GM12878 (cell line): ENCODE data around the gene HDDC3.

ENCODE experiments used
- BACH1 ChIP-seq: fragments of 450-650 bp; IDR thresholded peaks from 2 replicates; pipeline ENCODE4 v1.6.1; 2017; ENCODE audit warnings: mild to moderate bottlenecking, borderline replicate concordance
- CEBPB ChIP-seq, 2 experiments: fragments of 150-350 bp in 1 of 2; IDR thresholded peaks; 2 replicates each; pipeline ENCODE4 v1.6.1; 2012 to 2014; ENCODE audit warnings: low read depth in 2 of 2, low read length in 2 of 2, borderline replicate concordance in 1 of 2, inconsistent platforms in 1 of 2
- EP300 ChIP-seq, 2 experiments: fragments of 150-350 bp in 1 of 2; IDR thresholded peaks; 2 replicates each; pipeline ENCODE4 v1.6.1; 2011 to 2012; ENCODE audit warnings: low read depth in 2 of 2, low read length in 2 of 2, borderline replicate concordance in 1 of 2, improper control_type of control experiment in 1 of 2, inconsistent platforms in 1 of 2; ENCODE audit not compliant: control insufficient read depth in 1 of 2
- EZH2 ChIP-seq: IDR thresholded peaks from 2 replicates; pipeline ENCODE4 v1.6.1; 2012; ENCODE audit warnings: low read depth, mild to moderate bottlenecking, control low read depth, inconsistent platforms, low read length, borderline replicate concordance; ENCODE audit not compliant: control insufficient read depth
- FOXM1 ChIP-seq: IDR thresholded peaks from 2 replicates; pipeline ENCODE4 v1.6.1; 2012; ENCODE audit warnings: low read depth, mild to moderate bottlenecking, inconsistent platforms, low read length, moderate library complexity
- POLR2A ChIP-seq: IDR thresholded peaks from 2 replicates; pipeline ENCODE4 v1.6.1; 2011; ENCODE audit warnings: low read depth, mild to moderate bottlenecking, low read length
- POLR2AphosphoS5 ChIP-seq: IDR thresholded peaks from 2 replicates; pipeline ENCODE4 v1.6.1; 2011; ENCODE audit warnings: mild to moderate bottlenecking, low read length, inconsistent platforms
- SMC3 ChIP-seq: IDR thresholded peaks from 2 replicates; pipeline ENCODE4 v1.6.1; 2011; ENCODE audit warnings: low read length, improper control_type of control experiment, borderline replicate concordance
- TF ChIP-seq, protein P1 (sequence below), 3 experiments: IDR thresholded peaks in 2 of 3; conservative IDR thresholded peaks in 1 of 3; 2 replicates each; pipeline ENCODE4 v1.5.1; 2011; ENCODE audit warnings: low read depth in 3 of 3, low read length in 3 of 3, mild to moderate bottlenecking in 3 of 3, control low read depth in 2 of 3, moderate library complexity in 2 of 3, inconsistent platforms in 1 of 3, mixed read lengths in 1 of 3; ENCODE audit not compliant: control insufficient read depth in 2 of 3, insufficient read depth in 1 of 3; ENCODE audit errors: extremely low read depth in 1 of 3

GRCh38 chr15:90902040-90902839, 30.1 kb downstream of the HDDC3 start:
- TF ChIP-seq, protein P1, sequence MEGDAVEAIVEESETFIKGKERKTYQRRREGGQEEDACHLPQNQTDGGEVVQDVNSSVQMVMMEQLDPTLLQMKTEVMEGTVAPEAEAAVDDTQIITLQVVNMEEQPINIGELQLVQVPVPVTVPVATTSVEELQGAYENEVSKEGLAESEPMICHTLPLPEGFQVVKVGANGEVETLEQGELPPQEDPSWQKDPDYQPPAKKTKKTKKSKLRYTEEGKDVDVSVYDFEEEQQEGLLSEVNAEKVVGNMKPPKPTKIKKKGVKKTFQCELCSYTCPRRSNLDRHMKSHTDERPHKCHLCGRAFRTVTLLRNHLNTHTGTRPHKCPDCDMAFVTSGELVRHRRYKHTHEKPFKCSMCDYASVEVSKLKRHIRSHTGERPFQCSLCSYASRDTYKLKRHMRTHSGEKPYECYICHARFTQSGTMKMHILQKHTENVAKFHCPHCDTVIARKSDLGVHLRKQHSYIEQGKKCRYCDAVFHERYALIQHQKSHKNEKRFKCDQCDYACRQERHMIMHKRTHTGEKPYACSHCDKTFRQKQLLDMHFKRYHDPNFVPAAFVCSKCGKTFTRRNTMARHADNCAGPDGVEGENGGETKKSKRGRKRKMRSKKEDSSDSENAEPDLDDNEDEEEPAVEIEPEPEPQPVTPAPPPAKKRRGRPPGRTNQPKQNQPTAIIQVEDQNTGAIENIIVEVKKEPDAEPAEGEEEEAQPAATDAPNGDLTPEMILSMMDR (IDR thresholded peaks at IDR 0.05 in 2 of 3, conservative IDR thresholded peaks at IDR 0.05 in 1 of 3; ENCODE audit: control insufficient read depth in 2 of 3, extremely low read depth in 1 of 3, insufficient read depth in 1 of 3, low read depth in 3 of 3, low read length in 3 of 3), result peak; percentile 85 to 89 (median 85)
- 0 out of 2 replicates have a peak, but pooled peaks have one; percentile 44 for TF ChIP-seq POLR2AphosphoS5
- peak; percentile 44; the same call in 1 of the 2 replicates for TF ChIP-seq BACH1
- TF ChIP-seq EP300 (IDR thresholded peaks at IDR 0.05; ENCODE audit: borderline replicate concordance in 1 of 2, control insufficient read depth in 1 of 2, low read depth in 2 of 2, low read length in 2 of 2), result no peak
- TF ChIP-seq CEBPB (IDR thresholded peaks at IDR 0.05; ENCODE audit: borderline replicate concordance in 1 of 2, low read depth in 2 of 2, low read length in 2 of 2), result no peak
- peak; percentile 75 for TF ChIP-seq POLR2A
- peak; percentile 14; the same call in 1 of the 2 replicates for TF ChIP-seq FOXM1
- TF ChIP-seq SMC3, result peak; percentile 67; the same call in 1 of the 2 replicates
- TF ChIP-seq EZH2, result no peak
